ENCODE measurements around the gene TANK.
A peak's percentile ranks its signal among the peaks of the same experiment; 100 is the strongest.
"Not testable (repeated sequence)": the region's sequence is repeated elsewhere in the genome, so short reads cannot be mapped to it uniquely, and the experiment has no call there.

Gene TANK

GRCh38 chr2:161280906-161281323 is 120.7 kb downstream of the TANK start:
- DNase-seq = peak; percentile 25

GRCh38 chr2:161281615-161282310 is 121.5 kb downstream of the TANK start:
- not testable (repeated sequence) for DNase-seq

GRCh38 chr2:161282311-161282644 is 122.0 kb downstream of the TANK start:
- DNase-seq = not testable (repeated sequence)

DNA sequence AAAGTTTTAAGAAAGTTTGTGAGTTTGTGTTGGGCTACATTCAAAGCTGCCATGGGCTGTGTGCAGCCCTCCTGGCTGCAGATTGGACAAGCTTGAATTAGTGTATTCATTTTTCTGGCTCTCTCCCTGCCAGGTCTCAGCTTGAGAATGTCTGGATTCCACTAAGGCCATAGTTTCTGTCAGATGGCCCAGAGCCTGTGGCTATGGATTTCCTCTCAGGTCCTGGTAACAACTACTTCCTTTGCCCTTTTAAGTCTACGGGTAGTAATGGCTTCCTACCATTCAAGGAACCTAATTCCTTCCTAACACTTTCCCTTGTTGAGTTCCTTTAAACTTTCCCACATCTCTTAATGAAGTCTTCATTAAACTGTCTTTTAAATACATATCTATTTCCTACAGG is 123.7 kb downstream of the TANK start:
- DNase-seq = no peak
